HG02870 (cell line): ENCODE results near the gene IL1RL2.

Experiments used
- ATAC-seq: cut with Tn5 transposase; IDR thresholded peaks from one replicate; pipeline ENCODE4 v1.9.1; 2021; ENCODE audit warnings: mild to moderate bottlenecking, moderate library complexity; ENCODE audit not compliant: unreplicated experiment

IL1RL2 gene

DNA sequence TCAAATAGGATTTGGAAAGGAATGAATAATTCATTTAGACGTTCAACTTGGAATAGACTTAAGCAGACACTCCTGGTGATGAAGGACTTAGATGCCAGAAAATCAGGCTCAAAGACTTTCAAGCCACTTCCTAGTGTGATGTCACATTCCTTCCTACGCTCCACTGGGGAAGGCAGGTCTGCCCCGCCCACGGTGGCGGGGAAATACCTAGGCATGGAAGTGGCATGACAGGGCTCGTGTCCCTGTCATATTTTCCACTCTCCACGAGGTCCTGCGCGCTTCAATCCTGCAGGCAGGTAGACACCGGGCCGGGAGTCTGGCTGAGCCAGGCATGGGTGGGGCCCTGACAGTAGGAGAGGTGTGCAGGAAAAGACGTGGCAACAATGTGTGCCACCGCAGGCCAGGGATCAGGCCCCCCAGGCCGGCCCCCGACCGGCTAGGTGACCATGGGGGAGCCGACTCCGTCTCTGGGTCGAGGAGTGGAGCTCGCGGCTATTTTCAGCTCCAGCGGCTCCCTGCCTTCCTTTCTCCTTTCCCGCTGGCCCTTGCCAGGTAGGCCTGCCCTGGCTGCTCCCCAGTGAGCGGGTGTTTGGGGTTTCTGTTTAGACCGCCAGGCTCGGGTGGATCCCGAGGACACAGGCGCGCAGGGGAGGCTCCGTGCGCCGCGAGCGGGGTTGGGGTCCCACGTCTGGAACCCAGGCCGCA, at the start of gene IL1RL2:
IL1RL2 (plus strand) TSS at position 233 of the 705 bp plus-strand sequence. CDS start 845 bp downstream, outside the sequence.
- ATAC-seq: no peak

DNA sequence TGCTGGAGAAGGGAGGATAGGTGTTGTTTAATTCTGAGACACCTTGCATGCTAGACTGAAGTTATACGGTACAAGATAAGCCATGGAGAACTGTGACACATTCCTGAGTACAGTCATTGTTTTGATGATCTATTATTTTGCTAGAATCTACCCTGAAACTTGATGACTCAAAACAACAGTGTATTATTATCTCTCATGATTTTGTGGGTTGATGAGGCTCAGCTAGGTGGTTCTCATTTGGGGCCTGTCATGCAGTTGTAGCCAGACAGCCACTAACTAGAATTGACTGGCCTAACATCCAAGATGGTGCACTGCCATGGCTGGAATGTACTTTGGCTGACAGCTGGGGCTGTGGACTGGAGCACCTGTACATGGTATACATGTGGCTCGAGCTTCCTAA, 49.7 kb upstream of the IL1RL2 start:
- ATAC-seq: no peak

DNA sequence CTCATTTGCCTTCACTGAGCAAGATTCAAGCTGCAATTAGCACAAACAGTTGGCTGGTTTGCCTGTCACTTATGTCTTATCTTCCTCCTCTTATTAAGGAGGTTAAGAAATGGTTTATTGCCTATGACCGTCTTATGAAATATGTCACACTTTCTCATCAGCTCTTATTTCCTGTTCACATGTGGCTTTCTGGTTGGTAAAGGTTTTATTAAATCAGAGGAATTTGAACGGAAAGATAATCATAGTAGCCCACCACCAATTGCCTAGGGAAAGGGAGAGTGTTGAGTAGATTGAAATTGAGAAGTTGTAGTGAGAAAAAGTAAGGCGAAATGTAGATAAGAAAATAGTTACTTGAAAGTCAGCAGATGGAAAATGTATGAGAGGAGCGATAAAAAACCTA, 48.5 kb upstream of the IL1RL2 start:
- no peak for ATAC-seq

DNA sequence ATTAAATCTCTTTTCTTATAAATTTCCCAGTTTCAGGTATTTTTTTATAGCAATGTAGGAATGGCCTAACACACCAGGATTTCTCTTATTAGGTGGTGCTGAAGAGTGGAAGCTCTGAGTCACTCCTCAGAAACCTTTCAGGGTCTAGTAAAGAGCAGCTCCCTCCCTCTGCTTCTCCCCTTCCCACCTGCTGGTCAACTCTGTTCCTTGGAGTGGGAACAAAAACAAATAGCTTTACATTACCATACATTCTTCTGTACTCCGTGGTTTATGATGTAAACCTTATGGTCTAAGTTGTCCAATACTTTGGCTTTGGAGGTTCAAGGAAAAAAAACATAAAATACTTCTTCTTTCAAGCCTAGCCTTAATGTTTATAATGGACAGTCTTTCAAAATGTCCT, 47.0 kb upstream of the IL1RL2 start:
- ATAC-seq: no peak

DNA sequence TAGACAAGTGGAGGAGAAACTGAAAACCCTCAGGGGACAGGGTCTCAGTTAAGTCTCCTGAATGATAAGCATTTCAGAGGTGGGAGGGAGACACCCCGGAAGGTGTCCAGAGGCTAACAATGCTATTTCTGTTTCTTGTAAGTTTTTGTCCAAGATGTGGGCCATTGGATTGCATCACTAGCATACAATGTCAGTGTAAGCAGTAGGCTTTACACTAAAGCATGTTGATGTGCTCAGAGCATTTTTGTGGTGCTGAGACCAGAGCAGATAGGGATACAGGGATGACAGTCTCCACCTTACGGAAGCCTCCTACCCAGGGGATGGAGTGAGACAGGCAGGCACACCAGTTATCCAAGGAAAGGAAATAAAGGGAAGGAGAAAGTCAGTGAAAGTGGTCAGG, 46.4 kb upstream of the IL1RL2 start:
- no peak for ATAC-seq

DNA sequence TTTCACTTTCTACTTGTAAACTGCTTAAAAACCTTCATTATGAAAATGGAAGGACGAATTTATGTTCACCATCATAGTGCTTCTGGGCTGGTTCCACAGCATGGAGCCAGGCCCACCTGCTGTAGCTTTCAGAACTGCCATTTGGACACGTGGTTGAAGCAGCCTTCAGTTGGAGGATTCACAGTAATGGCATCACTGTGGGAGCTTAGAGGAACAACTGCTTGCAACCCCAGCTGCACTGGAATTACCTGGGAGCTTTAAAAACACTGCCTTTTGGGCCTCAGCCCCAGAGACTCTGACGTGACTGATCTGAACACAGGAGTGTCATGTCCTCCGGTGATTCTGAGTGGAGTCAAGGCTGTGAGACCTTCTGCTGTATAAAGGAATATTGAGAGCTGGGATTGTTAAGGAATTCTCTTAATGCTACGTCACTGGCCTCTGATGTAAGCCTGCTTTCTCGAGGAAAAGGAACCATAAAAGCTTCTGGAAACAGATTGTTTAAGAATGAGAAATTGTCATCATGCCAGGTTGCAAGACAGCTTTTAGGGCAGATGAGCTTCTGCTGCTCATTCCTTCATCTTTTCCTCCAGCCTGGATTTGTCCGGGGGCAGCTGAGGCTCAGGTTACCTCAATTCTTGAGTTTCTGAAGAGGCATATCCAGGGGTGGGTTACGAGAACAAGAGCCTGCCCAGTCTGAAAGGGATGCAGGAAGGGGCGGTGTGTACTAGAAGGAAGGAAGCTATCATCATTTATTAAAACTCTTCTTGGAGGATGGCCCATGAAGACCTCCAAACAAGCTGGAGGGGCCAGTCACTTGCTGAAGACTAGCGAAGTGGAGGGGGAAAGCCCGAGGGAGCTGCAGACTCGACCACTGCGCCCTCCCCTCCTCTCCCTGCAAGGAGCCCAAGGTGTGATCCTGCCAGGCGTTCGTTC, 45.5 kb upstream of the IL1RL2 start:
- no peak for ATAC-seq

DNA sequence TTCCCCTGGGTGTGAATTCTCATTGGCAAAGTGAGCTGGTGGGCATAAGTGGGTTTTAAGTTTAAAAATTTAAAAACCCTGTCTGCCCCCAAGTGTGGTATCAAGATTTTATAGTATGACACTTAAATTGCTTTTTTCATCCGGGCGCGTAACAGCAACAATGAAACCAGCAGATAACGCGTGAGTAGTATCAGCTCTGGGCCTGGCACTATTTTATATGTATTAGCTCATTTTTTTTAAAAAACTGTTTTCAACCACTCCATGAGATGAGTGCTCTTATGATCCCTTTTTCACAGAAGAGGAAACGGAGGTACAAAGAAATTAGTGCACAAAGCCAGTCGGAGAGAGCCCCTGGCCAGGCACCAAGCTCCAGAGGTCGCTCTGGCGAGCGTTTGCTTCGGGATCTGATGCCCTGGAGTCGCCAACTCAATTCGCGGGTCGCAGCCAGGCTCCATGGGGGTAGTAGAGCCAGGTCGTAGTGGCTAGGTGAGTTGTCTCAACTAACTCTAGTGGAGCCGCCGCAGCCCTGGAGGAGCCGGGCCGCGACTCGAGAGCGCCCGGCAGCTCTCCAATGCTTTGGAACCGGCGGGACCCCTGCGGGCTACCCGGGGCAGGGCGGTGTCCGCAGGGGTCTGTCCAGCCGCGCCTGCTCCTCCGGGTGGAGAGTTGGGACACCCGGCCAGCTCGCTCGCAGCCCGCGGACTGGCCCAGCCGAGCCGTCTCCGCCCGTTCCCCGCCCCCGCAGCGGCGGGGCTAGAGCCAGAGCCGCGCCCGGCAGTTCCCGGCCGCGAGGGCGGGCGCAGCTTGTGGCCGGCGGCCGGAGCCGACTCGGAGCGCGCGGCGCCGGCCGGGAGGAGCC, 44.6 kb upstream of the IL1RL2 start, which contains the start of gene IL1R1:
IL1R1 (plus strand) TSS at position 777 of the 859 bp plus-strand sequence. CDS start 14,979 bp downstream, outside the sequence.
- ATAC-seq: no peak

DNA sequence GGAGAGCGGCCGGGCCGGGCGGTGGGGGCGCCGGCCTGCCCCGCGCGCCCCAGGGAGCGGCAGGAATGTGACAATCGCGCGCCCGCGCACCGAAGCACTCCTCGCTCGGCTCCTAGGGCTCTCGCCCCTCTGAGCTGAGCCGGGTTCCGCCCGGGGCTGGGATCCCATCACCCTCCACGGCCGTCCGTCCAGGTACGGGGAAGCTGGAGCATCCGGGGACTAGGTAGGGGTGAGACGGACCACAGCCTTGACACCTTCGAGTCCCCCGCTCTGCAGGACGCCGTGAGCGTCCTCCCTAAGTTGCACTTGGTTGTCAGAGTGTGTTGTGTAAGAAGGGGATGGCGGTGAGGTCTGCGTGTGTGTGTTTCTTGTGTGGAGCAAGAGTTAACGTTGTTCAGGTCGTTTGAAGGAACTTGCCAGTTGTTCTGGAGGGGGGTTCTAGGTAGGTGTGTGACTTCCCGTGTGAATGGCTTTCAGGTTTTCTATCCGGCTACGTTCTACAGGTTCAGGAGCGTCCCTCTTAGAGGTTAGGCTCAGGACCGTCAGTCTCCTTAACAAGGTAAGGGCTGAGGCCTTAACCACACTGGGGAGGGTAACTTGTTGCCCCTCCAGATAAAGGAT, 43.9 kb upstream of the IL1RL2 start:
- ATAC-seq: no peak

DNA sequence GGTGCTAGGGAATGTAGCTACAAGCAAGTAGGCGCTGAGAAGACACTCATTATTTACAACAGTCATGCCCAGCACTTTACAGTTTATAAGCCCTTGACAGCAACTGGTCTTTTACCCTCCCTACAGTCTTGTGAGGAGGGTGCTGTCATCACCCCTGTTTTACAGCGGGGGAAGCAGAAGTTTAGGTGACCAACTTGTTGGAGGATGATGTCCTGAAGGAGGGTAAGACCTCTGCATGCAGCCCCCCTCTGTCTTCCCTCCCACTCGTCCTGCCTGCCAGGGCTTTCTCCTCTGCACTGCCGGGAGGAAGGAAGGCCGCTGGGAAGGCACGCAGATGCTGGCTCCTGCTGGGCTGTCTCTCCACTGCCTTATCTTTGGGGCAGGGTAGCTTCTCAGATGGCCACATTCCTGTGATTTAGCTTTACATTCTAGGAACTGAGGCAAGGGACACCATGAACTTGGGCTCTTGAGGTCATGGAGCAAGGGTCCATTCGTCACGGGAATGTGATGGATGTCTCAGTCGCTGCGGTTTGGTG, 43.3 kb upstream of the IL1RL2 start:
- no peak for ATAC-seq

DNA sequence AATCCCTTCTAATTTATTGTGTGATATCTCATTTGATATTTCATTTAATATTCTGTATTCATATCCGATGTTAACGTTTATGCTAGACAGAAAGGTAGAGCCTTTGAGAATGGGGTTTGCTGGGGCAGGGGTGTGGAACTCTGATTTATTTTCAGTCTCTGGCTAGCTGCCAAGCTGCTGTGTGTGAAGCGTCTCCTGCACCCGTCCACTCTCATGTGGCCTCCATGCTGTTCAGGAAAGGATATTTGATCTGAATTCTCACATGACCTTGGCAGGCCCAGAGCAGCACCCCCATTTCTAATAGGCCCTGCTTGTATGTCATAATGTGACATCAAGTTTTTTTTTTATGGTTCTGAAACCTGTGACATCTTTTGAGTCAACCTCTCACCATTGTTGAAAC, 42.7 kb upstream of the IL1RL2 start:
- no peak for ATAC-seq

DNA sequence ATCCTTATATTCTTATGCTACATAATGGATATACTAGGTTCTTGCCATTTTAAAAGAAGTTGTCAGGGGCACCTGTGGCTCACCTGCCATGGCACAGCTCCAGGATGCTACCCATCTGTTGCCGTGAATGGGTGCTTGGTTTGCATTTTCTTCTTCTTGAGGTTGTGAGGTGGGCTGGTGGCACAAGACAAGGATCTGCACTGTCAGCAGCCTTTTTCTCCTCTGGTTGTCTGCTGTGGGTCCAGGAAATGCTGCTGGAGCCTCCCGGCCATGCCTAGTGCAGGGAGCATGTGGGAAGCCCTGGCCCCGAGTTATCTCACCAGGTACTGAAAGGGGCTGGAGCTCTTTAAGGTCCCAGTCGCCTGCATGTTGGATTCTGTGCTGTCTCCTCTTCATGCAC, 41.7 kb upstream of the IL1RL2 start:
- no peak for ATAC-seq

DNA sequence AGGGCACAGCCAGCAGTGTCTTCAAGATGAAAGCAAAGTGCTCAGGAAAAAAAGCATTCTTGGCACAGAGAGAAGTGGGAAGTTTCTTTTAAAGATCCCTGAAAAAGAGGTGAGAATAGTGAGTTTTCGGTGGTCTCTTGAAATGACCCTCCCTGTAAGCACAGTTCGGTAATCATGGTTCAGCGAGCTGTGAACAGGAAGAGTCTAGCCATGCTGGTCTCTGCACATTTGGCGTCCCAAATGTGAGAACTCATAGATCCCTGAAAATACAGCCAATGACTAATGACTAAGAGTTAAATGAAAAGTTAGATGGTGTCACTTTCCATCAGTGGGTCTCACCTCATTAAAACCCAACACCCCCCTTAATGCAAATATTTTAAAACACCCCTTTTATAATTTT, 40.9 kb upstream of the IL1RL2 start:
- no peak for ATAC-seq

DNA sequence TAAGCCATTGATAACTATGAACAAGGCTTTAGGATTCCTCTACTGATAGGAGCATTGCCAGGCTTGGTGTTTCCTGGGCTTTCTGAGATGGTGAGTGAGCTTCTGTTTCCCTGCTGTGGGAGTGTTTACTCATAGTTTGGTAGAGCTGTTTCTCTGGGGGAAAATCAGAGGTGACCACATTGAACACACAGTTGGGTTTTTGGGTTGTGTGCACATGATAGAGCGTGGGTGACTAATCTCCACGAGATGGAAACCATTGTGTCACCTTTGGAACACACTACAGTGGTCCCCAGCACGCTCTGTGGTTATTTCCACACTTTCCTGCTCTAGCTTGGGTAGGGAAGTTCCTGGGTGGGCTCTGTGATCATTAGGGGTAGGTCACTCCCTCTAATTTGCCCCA, 38.9 kb upstream of the IL1RL2 start:
- no peak for ATAC-seq

DNA sequence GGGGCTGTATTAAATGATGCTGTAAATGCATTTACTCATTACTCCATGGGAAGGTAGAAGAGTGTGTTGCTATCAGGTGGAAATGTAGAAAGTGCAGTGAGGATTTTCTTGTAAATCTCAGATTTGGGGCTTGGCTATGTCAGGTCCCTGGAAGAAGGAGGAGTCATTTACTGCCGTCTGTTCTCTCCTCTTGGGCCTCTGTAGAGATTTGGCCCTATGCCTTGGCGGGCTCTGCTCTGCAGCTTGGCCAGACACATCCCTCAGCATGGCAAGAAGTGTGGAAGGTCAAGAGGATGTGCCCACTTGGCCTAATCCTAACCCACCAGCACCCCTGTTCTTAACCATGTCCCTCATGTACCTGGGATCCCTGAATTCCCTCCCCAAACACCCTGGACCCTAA, 37.6 kb upstream of the IL1RL2 start:
- no peak for ATAC-seq

DNA sequence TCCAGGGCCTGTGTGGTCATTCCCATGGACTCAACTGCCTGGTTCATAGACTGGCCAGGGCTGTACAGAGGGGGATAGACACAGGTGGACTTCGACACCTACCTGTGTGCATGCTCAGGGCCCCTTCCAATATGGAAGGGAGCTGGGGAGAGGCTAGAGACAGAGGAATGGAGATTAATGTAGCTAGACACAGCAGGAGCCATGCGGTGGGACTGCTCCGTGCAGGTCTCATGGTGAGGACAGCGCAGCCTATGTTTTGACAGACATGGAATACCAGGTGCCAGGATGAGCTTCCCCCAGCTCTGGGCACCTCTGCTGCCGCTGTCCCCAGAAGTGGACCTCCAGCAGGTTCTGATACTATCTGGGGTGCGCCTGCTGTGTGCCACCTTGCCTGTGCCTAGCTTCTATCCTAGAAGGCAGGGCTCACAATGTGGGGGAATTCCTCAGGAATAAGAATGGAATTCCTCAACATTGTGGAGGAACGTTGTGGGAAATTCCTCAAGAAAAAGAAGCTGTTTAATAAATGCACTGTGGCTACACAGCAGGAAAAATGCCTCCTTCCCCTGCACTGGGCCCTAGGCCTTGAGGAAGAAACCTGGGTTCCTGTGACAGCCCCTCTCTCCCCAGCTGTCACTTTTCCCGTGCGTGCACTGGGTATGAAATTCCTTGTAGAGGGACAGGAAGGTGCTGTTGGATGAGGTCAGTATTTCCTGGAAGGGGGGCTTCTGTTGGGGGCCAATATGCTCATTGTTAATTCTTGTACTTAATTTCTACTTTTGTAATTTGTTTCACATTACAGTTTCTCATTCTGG, 37.0 kb upstream of the IL1RL2 start:
- ATAC-seq: no peak

DNA sequence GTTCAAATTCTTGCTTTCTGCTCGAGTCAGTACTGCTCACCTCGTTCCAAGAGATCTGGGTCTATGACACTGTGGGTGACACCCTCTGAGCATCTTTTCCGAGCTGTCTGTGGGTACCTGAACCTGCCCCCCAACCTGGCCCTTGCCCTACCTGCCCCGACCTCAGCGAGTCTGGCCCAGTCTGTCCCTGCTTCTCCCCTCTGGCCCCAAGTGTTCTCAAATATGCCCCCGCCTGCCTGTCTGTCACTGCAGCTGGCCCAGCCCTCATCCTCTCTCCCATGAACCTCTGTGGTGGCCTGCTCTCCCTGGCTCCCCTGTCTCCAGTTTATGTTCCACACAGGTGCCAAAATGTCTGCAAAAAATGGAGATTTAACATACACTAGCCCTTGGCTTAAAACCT, 32.5 kb upstream of the IL1RL2 start:
- ATAC-seq: no peak

DNA sequence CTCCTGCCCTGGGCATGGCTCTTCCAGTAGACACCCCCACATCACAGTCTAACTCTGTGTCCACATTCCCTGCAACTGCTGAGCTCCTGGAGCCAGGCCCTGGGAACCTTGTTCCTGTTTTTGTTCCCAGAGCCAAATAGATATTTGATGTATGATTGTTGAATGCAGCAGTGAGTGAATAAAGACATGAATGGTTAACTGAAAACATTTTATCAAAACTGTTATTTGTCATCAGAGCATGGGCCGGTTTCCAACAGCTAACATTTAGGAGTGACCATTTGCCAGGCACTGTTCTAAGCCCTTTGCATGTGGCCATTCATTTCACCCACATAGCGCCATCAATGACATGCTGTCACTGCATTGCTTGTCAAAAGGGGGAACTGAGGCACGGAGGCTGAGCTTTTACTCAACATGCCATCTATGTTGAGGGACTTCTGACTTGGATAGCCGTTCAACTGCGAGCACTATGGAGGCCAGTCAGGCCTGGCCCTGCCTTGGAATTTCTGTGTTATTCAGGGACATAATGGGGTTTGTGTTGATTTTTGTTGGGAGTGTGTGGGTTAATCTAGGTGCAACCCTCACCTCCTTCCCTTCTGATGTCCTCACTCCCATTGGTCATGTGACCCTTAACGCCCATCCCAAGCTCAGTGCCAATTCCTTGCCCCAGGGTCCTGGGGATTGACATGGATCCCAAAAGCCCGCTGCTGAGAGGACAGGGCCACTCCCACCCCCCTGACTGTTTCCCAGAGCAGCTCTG, 31.7 kb upstream of the IL1RL2 start:
- no peak for ATAC-seq

DNA sequence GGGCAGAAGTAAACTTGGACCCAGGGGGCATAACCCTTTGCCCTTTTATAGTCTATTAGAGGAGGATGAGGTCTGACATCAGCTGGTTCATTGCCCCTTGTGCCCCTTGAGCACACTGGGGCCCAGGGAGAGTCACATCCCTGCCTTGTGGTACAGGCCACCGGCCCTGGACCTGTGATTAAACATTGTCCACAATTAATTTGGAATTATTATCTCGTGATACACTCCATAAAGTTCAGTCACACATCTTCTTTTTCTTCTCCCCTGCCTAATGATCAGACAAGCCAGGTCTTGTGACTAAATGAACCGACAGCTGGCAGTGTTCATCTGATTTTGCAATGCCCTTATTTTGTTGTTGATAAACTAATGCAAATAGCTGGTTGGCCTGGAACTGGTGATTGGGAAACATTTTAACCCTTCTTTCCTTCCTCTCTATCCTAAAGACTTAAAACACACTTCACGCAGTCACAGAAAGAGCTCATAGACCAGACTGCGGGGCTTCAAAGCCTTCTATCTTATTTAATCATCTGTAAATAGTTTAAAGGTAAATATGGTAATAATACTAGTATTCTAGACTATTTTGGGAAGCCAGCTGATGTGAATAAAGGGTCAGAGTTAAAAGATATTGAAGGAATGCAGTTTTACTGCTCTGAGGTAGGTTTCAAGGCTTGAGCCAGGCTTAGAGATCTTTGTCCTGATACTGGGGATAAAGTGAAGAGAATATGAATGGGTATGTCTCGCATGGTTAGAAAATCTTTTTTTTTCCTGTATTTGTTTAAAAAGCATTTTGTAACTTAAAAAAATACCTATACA, 30.9 kb upstream of the IL1RL2 start:
- no peak for ATAC-seq
